Heart right ventricle (tissue), 16 donors: ENCODE data around the gene PSAPL1. TPM values are rescaled to one million over a fixed set of nuclear protein-coding genes. Genes with fewer than 3 reads are reported as not detected.

Source experiments
- ATAC-seq, 8 donors: fragments of 200-7000 bp; cut with Tn5 transposase; one replicate each; pipeline ENCODE4 v1.9.1; 2020; ENCODE audit warnings: mild to moderate bottlenecking in 8 of 8, moderate library complexity in 8 of 8, moderate number of reproducible peaks in 1 of 8
- DNase-seq, 2 donors: peaks; one replicate each; pipeline ENCODE4 v3.0.0-alpha.2; 2020
- H3K27ac ChIP-seq, 10 donors: fragments of 200-600 bp; sonication (generic) in 2 of 10; one replicate each; pipeline versions ENCODE4 v1.5.0 to v1.8.0; 2020 to 2022; ENCODE audit warnings: mild to moderate bottlenecking in 3 of 10
- H3K27me3 ChIP-seq, 7 donors: fragments of 200-600 bp; one replicate each; pipeline ENCODE4 v1.8.0; 2021 to 2022; ENCODE audit warnings: mild to moderate bottlenecking in 2 of 7
- H3K36me3 ChIP-seq, 9 donors: fragments of 200-600 bp; sonication (generic) in 1 of 9; one replicate each; pipeline versions ENCODE4 v1.5.0 to v1.8.0; 2020 to 2022; ENCODE audit warnings: mild to moderate bottlenecking in 2 of 9
- H3K4me1 ChIP-seq, 9 donors: fragments of 200-600 bp; sonication (generic) in 1 of 9; one replicate each; pipeline versions ENCODE4 v1.5.0 to v1.8.0; 2020 to 2022; ENCODE audit warnings: mild to moderate bottlenecking in 4 of 9
- H3K4me3 ChIP-seq, 10 donors: fragments of 200-600 bp; sonication (generic) in 2 of 10; one replicate each; pipeline versions ENCODE4 v1.5.0 to v1.8.0; 2020 to 2022; ENCODE audit warnings: mild to moderate bottlenecking in 7 of 10, moderate library complexity in 2 of 10
- H3K9me3 ChIP-seq, 11 donors: fragments of 200-600 bp in 10 of 11; sonication (generic) in 2 of 11; one replicate each; pipeline versions ENCODE4 v1.5.0 to v1.8.0; 2013 to 2022; ENCODE audit warnings: mild to moderate bottlenecking in 2 of 11, control low read depth in 1 of 11, moderate library complexity in 1 of 11
- WGBS, 2 donors: extraction: QIAGEN DNeasy Blood & Tissue Kit; methylation state at CpG; one replicate each; pipeline ENCODE4 v1.1.7; 2013; ENCODE audit warnings: inconsistent platforms in 1 of 2; 5-methylcytosine and 5-hydroxymethylcytosine counted together
- intact Hi-C, 10 donors: fragments of 100-400 bp; cut with DNase I; formaldehyde crosslinking; loops; one replicate each; pipeline versions ENCODE4 v1.11.1 to v1.14.2; 2022
- polyA plus RNA-seq, 2 donors: library from polyadenylated mRNA; stranded (reverse); fragments of 200-250 nt; gene quantifications; one replicate each; pipeline ENCODE4 v1.2.3, GENCODE V29; 2013
- total RNA-seq, 10 donors: library from RNA; stranded (reverse); fragmentation: NEBNext Ultra II Directional in 3 of 10; extraction: Animal tissue kit (Norgen Biotek cat#: 25700) in 3 of 10; gene quantifications; one replicate each; pipeline versions ENCODE4 v1.2.1 to v1.2.4, GENCODE V29; 2021 to 2023
- TF ChIP-seq, protein P1 (sequence below), 9 donors: fragments of 200-600 bp; sonication (generic) in 2 of 9; IDR thresholded peaks; one replicate each; pipeline versions ENCODE4 v1.5.0 to v1.8.0; 2021 to 2022; ENCODE audit warnings: antibody characterized with exemption in 9 of 9, mild to moderate bottlenecking in 5 of 9, moderate library complexity in 1 of 9
- donor health status: Arrhythmogenic right ventricular cardiomyopathy.
- donor health status: ischemic (EF 13 %, LVEDD 7.1; RV severe dilation, severe dysfunction).
- donor health status: healthy with polysubstance abuse.
- donor health status: DM: no; HTN: yes; CAD: no.
- donor health status: DM: no; HTN: no; CAD: no.
- donor health status: ischemic (EF 25% LVEDD 6.9; RV normal size, moderate dysfunction).
- donor health status: ischemic (EF 25% LVEDD 5.7; RV mildly dilated, moderate dysfunction).
- donor health status: healthy.
- donor health status: DM: yes; HTN: yes; CAD: no.
- donor health status: Ischemic cardiomyopathy.
- donor health status: ischemic (EF 35%, LVEDD 5.7; RV mildly dilated, moderate dysfunction).
- donor health status: nonischemic (EF 11% LVEDD 7.7; RV severe dilation, severe dysfunction).
- donor health status: DM: yes; HTN: yes; CAD: no.
- donor health status: PGD.
- donor health status: ischemic (EF 29% LVEDD 5.4; RV normal size, mild dysfunction).
- donor health status: nonischemic (EF 23%, LVEDD 6.1; RV moderate dilation, normal function).

Gene PSAPL1
- total and polyA plus RNA-seq, 12 donors = 0.05 TPM; not detected in 11

DNA sequence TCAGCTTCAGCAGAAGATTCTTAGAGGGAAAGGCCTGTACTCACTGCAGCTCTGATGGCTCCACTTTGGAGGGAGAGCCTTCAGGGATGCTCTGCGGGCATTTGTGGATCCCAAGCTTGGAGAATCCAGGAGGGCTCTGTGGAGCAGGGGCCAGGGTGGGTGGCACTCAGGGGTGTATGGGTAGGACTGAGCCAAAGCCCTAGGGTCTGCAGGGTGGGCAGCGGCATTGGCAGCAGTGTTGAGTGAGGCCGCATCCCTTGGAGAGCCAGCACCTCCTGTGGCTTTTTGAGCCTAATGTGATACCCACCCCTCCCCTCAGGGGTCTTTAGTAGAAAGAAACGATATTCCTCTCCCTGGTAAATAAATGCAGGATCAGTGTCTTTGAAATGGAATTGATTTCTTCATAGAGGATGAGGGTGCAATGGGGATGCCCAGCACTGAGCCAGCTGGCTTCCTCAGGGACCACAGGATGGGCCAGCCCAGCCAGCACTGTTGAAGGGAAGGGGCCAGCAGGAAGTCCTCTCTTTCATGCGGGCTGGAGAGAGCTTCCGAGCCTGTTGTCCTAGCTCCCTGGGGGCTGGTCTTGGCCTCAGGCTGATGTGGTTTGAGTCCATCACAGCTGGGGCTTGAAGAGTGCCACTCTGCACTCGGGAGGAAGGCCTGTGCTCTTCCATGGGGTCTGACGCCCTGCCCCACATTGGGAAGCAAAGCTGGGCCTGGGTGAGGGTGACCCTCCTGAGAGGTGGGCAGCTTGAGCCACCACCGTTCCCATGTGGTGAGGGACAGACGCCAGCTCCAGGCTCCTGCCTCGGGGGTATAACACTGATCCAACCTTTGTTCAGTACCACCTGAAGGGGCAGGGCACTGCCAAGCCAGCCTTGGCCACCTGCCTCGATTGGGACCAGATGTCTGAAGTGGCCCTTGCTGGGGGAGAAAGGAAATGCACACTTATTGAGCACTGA is 49.5 kb downstream of the PSAPL1 start:
- Histone ChIP-seq H3K27ac (no peak overlapping the region), H3K27me3 (no peaks in the 10 kb centered on the region), H3K9me3 (no peaks in the 10 kb centered on the region), H3K4me1 (peaks cover 0 to 12% (median 5%) of the 10 kb centered on the region in 9 donors), H3K4me3 (no peak overlapping the region), H3K36me3 (no peaks in the 10 kb centered on the region)
- DNase-seq (no peak), ATAC-seq (no peak)
- intact Hi-C loops = loop anchor here in 1 of 10 donors (5.0 kb wide), 1 partner anchor 73 kb away; no protein-coding TSS in a partner anchor
- 64 to 72% methylated on average over 12 of the region's 12 CpGs for WGBS, 2 donors
- TF ChIP-seq, protein P1, sequence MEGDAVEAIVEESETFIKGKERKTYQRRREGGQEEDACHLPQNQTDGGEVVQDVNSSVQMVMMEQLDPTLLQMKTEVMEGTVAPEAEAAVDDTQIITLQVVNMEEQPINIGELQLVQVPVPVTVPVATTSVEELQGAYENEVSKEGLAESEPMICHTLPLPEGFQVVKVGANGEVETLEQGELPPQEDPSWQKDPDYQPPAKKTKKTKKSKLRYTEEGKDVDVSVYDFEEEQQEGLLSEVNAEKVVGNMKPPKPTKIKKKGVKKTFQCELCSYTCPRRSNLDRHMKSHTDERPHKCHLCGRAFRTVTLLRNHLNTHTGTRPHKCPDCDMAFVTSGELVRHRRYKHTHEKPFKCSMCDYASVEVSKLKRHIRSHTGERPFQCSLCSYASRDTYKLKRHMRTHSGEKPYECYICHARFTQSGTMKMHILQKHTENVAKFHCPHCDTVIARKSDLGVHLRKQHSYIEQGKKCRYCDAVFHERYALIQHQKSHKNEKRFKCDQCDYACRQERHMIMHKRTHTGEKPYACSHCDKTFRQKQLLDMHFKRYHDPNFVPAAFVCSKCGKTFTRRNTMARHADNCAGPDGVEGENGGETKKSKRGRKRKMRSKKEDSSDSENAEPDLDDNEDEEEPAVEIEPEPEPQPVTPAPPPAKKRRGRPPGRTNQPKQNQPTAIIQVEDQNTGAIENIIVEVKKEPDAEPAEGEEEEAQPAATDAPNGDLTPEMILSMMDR (IDR thresholded peaks at IDR 0.05) = no peak

DNA sequence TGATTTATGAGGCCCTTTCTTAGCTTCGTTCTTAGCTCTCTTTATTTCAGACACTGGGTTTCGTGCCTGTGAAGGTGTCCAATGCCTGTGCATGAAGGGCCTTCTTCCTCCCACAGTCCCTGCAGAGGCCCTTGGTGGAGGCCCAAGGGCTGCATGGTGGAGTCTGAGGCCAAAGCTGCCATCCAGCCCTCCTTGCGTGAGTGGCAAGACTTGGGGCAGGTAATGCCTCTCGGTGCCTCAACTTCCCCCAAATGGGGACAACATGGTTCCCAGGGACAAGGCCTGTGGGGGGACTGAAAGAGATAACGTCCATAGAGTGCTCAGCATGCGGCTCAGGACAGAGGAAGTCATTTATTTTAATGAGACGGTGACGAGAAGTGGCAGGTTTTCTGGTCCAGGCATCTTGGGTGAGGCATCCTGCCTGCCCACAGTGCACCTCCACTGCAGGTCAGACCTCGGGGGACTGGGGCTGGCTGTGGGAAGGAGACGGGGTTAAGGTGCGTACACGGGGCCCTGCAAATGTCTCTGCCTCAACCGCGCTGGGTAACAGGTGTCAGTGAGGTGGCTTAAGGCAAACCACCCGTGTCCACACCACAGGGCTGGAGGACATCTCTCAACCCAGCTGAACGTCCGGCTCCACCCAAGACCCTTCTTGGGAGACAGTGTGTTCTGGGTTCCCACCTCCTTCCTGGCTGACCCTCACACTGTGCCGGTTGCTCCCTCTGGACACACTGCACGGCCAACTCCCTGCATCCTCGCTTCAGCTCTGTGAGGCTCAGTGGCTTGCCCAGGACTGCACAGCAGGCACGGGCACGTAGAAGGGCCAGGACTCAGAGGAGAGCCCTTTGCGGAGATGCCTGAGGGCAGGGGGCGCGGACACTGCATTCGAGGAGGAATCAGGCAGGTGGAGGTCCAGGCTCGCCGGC is 50.5 kb downstream of the PSAPL1 start:
- Histone ChIP-seq H3K27me3 (peaks cover 0 to 4% (median 0%) of the 10 kb centered on the region in 7 donors), H3K36me3 (no peaks in the 10 kb centered on the region), H3K27ac (no peak overlapping the region), H3K4me1 (peaks cover 0 to 12% (median 5%) of the 10 kb centered on the region in 9 donors), H3K4me3 (no peak overlapping the region), H3K9me3 (no peaks in the 10 kb centered on the region)
- intact Hi-C loops = loop anchor here in 1 of 10 donors (5.0 kb wide), 1 partner anchor 72 kb away; no protein-coding TSS in a partner anchor
- WGBS, 2 donors = 81 to 84% methylated on average over 28 of the region's 28 CpGs
- DNase-seq = no peak
- TF ChIP-seq, protein P1 (IDR thresholded peaks at IDR 0.05) = no peak
- no peak for ATAC-seq

DNA sequence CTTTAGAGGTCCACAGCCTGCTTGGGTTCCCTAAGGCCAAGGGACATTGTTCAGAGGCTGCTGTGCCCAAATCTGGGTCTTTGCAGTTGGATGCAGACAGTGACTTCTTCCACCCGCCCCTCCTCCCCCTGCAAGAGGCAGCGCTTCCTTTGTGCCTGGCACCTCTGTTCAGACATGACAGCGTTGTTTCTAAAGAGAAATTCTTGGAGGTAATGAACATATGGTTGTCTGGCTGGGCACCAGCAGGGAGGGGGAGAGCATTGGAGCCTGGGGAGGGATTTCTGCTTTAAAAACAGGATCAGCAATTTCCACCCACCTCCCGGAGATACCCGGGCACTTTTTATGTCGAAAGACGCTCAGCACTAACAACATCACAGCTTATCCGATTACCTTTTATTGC is 51.5 kb downstream of the PSAPL1 start:
- TF ChIP-seq, protein P1 (IDR thresholded peaks at IDR 0.05) = no peak
- 88% methylated on average over 8 of the region's 8 CpGs for WGBS, 2 donors
- H3K9me3 ChIP-seq = peaks cover 0 to 1% (median 0%) of the 10 kb centered on the region in 11 donors
- intact Hi-C loops = loop anchor here in 1 of 10 donors (5.0 kb wide), 1 partner anchor 71 kb away; no protein-coding TSS in a partner anchor
- peaks cover 0 to 4% (median 0%) of the 10 kb centered on the region in 7 donors for H3K27me3 ChIP-seq
- peaks cover 0 to 12% (median 5%) of the 10 kb centered on the region in 9 donors for H3K4me1 ChIP-seq
- no peak for DNase-seq
- ATAC-seq = no peak
- H3K36me3 ChIP-seq = no peaks in the 10 kb centered on the region
- H3K27ac ChIP-seq = no peak overlapping the region
- no peak overlapping the region for H3K4me3 ChIP-seq

DNA sequence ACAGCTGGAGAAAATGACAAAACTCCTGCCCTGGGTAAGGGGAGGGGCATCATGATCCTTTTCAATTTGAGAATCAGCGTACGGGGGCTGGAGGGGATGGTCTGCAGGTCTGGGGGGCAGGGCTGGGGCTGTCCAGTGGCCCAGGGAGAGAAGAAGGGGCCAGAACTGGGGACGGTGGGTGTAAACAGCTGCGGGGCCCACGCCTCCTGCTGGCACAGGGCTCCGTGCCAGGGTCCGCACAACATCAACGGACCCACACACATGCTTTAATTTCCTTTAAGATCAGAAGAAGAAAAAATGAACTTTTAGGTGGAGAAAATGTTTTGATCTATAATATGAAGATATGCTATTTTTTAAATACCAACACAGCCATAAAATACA is 52.1 kb downstream of the PSAPL1 start:
- Histone ChIP-seq H3K4me3 (no peak overlapping the region), H3K27me3 (peaks cover 0 to 4% (median 0%) of the 10 kb centered on the region in 7 donors), H3K36me3 (no peaks in the 10 kb centered on the region), H3K27ac (no peak overlapping the region), H3K9me3 (peaks cover 0 to 4% (median 0%) of the 10 kb centered on the region in 11 donors), H3K4me1 (peaks cover 0 to 15% (median 5%) of the 10 kb centered on the region in 9 donors)
- no peak for DNase-seq
- ATAC-seq = no peak
- intact Hi-C loops = loop anchor here in 1 of 10 donors (5.0 kb wide), 1 partner anchor 70 kb away; no protein-coding TSS in a partner anchor
- WGBS, 2 donors = 68 to 77% methylated on average over 7 to 8 of the region's 8 CpGs
- TF ChIP-seq, protein P1 (IDR thresholded peaks at IDR 0.05) = no peak
